HG03457 (cell line): ENCODE results near the gene CAMP.
"Not testable (repeated sequence)": the region's sequence is repeated elsewhere in the genome, so short reads cannot be mapped to it uniquely, and the experiment has no call there.

Experiments used
- ATAC-seq: cut with Tn5 transposase; IDR thresholded peaks from one replicate; pipeline ENCODE4 v1.9.1; 2021; ENCODE audit warnings: moderate number of reproducible peaks; ENCODE audit not compliant: unreplicated experiment

CAMP gene

GRCh38 chr3:48211776-48212175 is 11.5 kb upstream of the CAMP start:
- ATAC-seq: not testable (repeated sequence)

GRCh38 chr3:48214225-48214624 is 9.1 kb upstream of the CAMP start:
- ATAC-seq: no peak

- no peak for ATAC-seq
Measured at GRCh38 chr3:48215019-48215418, 8.3 kb upstream of the CAMP start.

- ATAC-seq: no peak
Measured at GRCh38 chr3:48215466-48215865, 7.8 kb upstream of the CAMP start.

- ATAC-seq: no peak
Measured at GRCh38 chr3:48215876-48216275, 7.4 kb upstream of the CAMP start.

GRCh38 chr3:48217449-48217848 is 5.8 kb upstream of the CAMP start:
- ATAC-seq: no peak

- ATAC-seq: no peak
Measured at GRCh38 chr3:48218537-48218936, 4.8 kb upstream of the CAMP start.

- no peak for ATAC-seq
Measured at GRCh38 chr3:48219543-48219942, 3.8 kb upstream of the CAMP start.

GRCh38 chr3:48220746-48221145 is 2.5 kb upstream of the CAMP start:
- no peak for ATAC-seq

- ATAC-seq: no peak
Measured at GRCh38 chr3:48225587-48225986, 2.3 kb downstream of the CAMP start.

- ATAC-seq: no peak
Measured at GRCh38 chr3:48226939-48227338, 3.6 kb downstream of the CAMP start.

- ATAC-seq: no peak
Measured at GRCh38 chr3:48232232-48232631, 8.9 kb downstream of the CAMP start.

GRCh38 chr3:48232734-48233133 is 9.4 kb downstream of the CAMP start:
- peak; percentile 61 for ATAC-seq

- ATAC-seq: no peak
Measured at GRCh38 chr3:48233542-48233941, 10.2 kb downstream of the CAMP start.

- ATAC-seq: no peak
Measured at GRCh38 chr3:48236531-48236930, 13.2 kb downstream of the CAMP start.

- no peak for ATAC-seq
Measured at GRCh38 chr3:48238531-48239085, 15.3 kb downstream of the CAMP start.

- ATAC-seq: no peak
Measured at GRCh38 chr3:48240000-48240963, 17.0 kb downstream of the CAMP start.

- ATAC-seq: no peak
Measured at GRCh38 chr3:48241796-48242455, 18.6 kb downstream of the CAMP start.

GRCh38 chr3:48243886-48244285 is 20.6 kb downstream of the CAMP start:
- no peak for ATAC-seq

GRCh38 chr3:48244461-48244860 is 21.2 kb downstream of the CAMP start:
- ATAC-seq: no peak

- ATAC-seq: no peak
Measured at GRCh38 chr3:48245136-48245535, 21.8 kb downstream of the CAMP start.

- ATAC-seq: no peak
Measured at GRCh38 chr3:48247401-48247811, 24.1 kb downstream of the CAMP start.
